CD4-positive, CD25-positive, alpha-beta regulatory T cell (primary cell): ENCODE data around the gene EPB41L4A. TPM values are rescaled to one million over a fixed set of nuclear protein-coding genes. Genes with fewer than 3 reads are reported as not detected.
"Not testable (repeated sequence)": the region's sequence is repeated elsewhere in the genome, so short reads cannot be mapped to it uniquely, and the experiment has no call there.

Experiments
- ATAC-seq, 2 donors: fragments of 150-1000 bp; cut with Tn5 transposase; one replicate each; pipeline ENCODE4 v1.10.0; 2021; ENCODE audit warnings: low read depth in 2 of 2, moderate number of reproducible peaks in 2 of 2, moderate library complexity in 1 of 2
- DNase-seq, 3 donors: peaks; one replicate each; pipeline versions ENCODE4 v3.0.0 to v3.0.0-alpha.2; 2012 to 2022; ENCODE audit warnings: mixed read lengths in 1 of 3
- H3K27ac ChIP-seq: one replicate; pipeline ENCODE4 v1.7.0; 2013; ENCODE audit warnings: mild to moderate bottlenecking, low read length; ENCODE audit not compliant: insufficient read depth, poor library complexity, severe bottlenecking
- H3K27me3 ChIP-seq: one replicate; pipeline ENCODE4 v1.7.0; 2013; ENCODE audit warnings: low read length; ENCODE audit not compliant: control insufficient read depth, insufficient read depth
- H3K36me3 ChIP-seq: one replicate; pipeline ENCODE4 v1.7.0; 2013; ENCODE audit warnings: mild to moderate bottlenecking, low read length, moderate library complexity; ENCODE audit not compliant: control insufficient read depth, insufficient read depth
- H3K4me1 ChIP-seq: 2 replicates; pipeline ENCODE4 v1.7.0; 2013; ENCODE audit warnings: mild to moderate bottlenecking, low read length; ENCODE audit not compliant: insufficient read depth, control insufficient read depth, poor library complexity, severe bottlenecking
- H3K4me3 ChIP-seq: one replicate; pipeline ENCODE4 v1.7.0; 2013; ENCODE audit warnings: low read depth, mild to moderate bottlenecking, low read length, moderate library complexity
- H3K9me3 ChIP-seq, 2 experiments: 1 replicate in 1 of 2; 2 replicates in 1 of 2; pipeline ENCODE4 v1.7.0; 2013; ENCODE audit warnings: low read length in 2 of 2, mild to moderate bottlenecking in 1 of 2, moderate library complexity in 1 of 2; ENCODE audit not compliant: control insufficient read depth in 2 of 2
- H3K27ac Mint-ChIP-seq, 3 donors: one replicate each; pipeline ENCODE4 v1.8.0; 2020 to 2022; ENCODE audit warnings: mild to moderate bottlenecking in 3 of 3, mixed read lengths in 3 of 3, moderate library complexity in 2 of 3
- H3K27me3 Mint-ChIP-seq: one replicate; pipeline ENCODE4 v1.8.0; 2022; ENCODE audit warnings: mild to moderate bottlenecking, mixed read lengths
- H3K36me3 Mint-ChIP-seq: one replicate; pipeline ENCODE4 v1.8.0; 2020; ENCODE audit warnings: mixed read lengths
- H3K4me1 Mint-ChIP-seq, 4 donors: one replicate each; pipeline ENCODE4 v1.8.0; 2020 to 2022; ENCODE audit warnings: mixed read lengths in 4 of 4, mild to moderate bottlenecking in 1 of 4
- H3K4me3 Mint-ChIP-seq, 4 donors: one replicate each; pipeline ENCODE4 v1.8.0; 2020 to 2022; ENCODE audit warnings: mild to moderate bottlenecking in 4 of 4, mixed read lengths in 4 of 4, moderate library complexity in 3 of 4
- H3K9me3 Mint-ChIP-seq, 7 donors: one replicate each; pipeline ENCODE4 v1.8.0; 2020 to 2022; ENCODE audit warnings: mixed read lengths in 7 of 7, mild to moderate bottlenecking in 3 of 7, moderate library complexity in 2 of 7
- polyA plus RNA-seq, 4 donors: library from polyadenylated mRNA; unstranded; fragments of 300-500 nt; fragmentation: Illumina TruSeq; gene quantifications; one replicate each; pipeline ENCODE4 v1.2.3, GENCODE V29; 2021
- total RNA-seq: library from RNA; stranded (reverse); gene quantifications from one replicate; pipeline ENCODE4 v1.2.3, GENCODE V29; 2022

EPB41L4A gene
- total and polyA plus RNA-seq, 5 donors from 2014 or later: 0.09 to 0.38 (median 0.22) TPM; not detected in 1

DNA sequence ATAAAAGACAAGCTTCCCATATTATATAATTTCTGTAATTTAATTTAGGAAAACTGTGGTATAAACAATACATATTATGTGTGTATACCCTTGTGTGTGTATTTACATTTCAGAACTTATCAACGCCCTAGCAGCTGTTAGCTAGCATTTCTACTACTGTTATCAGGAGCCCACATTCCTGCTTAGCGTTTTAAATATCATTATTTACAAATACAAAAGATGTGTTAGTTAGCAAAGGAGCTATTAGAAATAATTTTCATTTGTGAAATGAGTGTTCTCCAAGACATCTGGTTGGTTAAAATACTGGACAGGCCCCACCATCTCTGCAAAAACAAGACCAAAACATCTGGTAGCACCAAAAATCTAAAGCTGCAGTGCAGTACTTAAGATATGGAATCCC is 48.0 kb downstream of the EPB41L4A start:
- Histone ChIP-seq H3K4me3 (no peak overlapping the region), H3K27me3 (no peaks in the 10 kb centered on the region), H3K9me3 (no peaks in the 10 kb centered on the region), H3K4me1 (no peaks in the 10 kb centered on the region), H3K27ac (no peak overlapping the region), H3K36me3 (no peaks in the 10 kb centered on the region)
- Mint-ChIP-seq H3K27me3 (no peaks in the 10 kb centered on the region), H3K27ac (no peak overlapping the region), H3K4me3 (no peak overlapping the region), H3K36me3 (no peaks in the 10 kb centered on the region), H3K9me3 (peaks cover 0 to 3% (median 0%) of the 10 kb centered on the region in 7 donors), H3K4me1 (no peaks in the 10 kb centered on the region)
- ATAC-seq (no peak), DNase-seq (no peak)

DNA sequence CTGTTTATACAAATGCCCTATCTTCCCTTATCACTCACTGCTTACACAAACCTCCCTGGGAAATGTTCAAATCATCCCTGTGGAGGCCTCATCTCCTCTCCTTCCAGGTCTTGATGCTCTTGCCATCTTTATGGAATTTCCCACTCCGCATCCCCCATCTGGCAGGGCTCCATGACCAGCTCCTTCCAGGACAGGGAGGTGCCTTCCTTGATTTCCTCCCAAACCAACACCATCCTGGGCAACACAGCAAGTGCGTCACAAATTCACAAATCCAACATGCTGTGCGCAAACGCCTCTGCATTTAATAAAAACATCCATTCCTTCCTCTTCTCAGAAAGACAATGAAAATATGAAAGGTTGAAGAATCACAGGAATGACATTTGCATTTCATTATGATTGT is 51.7 kb downstream of the EPB41L4A start:
- Histone ChIP-seq H3K4me3 (no peak overlapping the region), H3K9me3 (no peaks in the 10 kb centered on the region), H3K4me1 (no peaks in the 10 kb centered on the region), H3K36me3 (no peaks in the 10 kb centered on the region), H3K27me3 (no peaks in the 10 kb centered on the region), H3K27ac (no peak overlapping the region)
- DNase-seq (no peak), ATAC-seq (no peak)
- no peak overlapping the region for H3K27ac Mint-ChIP-seq
- H3K4me1 Mint-ChIP-seq: no peaks in the 10 kb centered on the region
- no peaks in the 10 kb centered on the region for H3K36me3 Mint-ChIP-seq
- H3K9me3 Mint-ChIP-seq: no peaks in the 10 kb centered on the region
- H3K4me3 Mint-ChIP-seq: no peak overlapping the region
- no peaks in the 10 kb centered on the region for H3K27me3 Mint-ChIP-seq

DNA sequence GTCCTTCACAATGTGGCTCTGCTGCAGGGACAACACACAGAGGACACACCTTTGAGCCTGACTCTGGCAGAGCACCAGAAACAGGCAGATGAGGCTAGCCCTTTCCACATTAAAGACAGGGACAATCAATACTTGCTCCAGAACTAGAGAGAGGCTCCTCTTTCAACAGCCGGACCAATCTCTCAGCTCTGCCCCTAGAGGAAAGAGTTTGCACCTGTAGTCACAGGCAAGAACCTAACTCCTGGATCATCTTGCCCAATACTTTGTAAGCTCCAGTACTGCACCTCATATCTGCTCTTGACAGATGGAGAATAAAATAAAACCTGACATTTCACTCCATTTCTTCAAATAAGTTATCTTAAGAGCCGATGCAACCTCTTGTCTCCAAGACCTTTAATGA is 52.1 kb downstream of the EPB41L4A start:
- Histone ChIP-seq H3K36me3 (no peaks in the 10 kb centered on the region), H3K4me3 (no peak overlapping the region)
- DNase-seq: peak in 1 of 3 donors; percentile 1

DNA sequence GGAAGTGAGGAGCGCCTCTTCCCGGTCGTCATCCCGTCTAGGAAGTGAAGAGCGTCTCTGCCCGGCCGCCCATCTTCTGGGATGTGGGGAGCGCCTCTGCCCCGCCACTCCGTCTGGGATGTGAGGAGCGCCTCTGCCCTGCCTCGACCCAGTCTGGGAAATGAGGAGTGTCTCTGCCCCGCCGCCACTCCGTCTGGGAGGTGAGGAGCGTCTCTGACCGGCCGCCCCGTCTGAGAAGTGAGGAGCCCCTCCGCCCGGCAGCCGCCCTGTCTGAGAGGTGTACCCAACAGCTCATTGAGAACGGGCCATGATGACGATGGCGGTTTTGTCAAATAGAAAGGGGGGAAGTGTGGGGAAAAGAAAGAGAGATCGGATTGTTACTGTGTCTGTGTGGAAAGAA is 58.3 kb downstream of the EPB41L4A start:
- ATAC-seq, H3K36me3 Mint-ChIP-seq, H3K36me3 ChIP-seq, DNase-seq, H3K4me1 ChIP-seq, H3K4me1 Mint-ChIP-seq, H3K9me3 Mint-ChIP-seq, H3K4me3 Mint-ChIP-seq, H3K9me3 ChIP-seq, H3K27me3 ChIP-seq, H3K4me3 ChIP-seq, H3K27me3 Mint-ChIP-seq, H3K27ac Mint-ChIP-seq, H3K27ac ChIP-seq: not testable (repeated sequence)

More for the DNA sequence above, 52.1 kb downstream of the EPB41L4A start:
- Mint-ChIP-seq H3K27ac (no peak overlapping the region), H3K4me1 (no peaks in the 10 kb centered on the region), H3K9me3 (no peaks in the 10 kb centered on the region), H3K36me3 (no peaks in the 10 kb centered on the region), H3K27me3 (no peaks in the 10 kb centered on the region), H3K4me3 (no peak overlapping the region)
- Histone ChIP-seq H3K27ac (no peak overlapping the region), H3K9me3 (no peaks in the 10 kb centered on the region), H3K4me1 (no peaks in the 10 kb centered on the region), H3K27me3 (no peaks in the 10 kb centered on the region)
- no peak for ATAC-seq

DNA sequence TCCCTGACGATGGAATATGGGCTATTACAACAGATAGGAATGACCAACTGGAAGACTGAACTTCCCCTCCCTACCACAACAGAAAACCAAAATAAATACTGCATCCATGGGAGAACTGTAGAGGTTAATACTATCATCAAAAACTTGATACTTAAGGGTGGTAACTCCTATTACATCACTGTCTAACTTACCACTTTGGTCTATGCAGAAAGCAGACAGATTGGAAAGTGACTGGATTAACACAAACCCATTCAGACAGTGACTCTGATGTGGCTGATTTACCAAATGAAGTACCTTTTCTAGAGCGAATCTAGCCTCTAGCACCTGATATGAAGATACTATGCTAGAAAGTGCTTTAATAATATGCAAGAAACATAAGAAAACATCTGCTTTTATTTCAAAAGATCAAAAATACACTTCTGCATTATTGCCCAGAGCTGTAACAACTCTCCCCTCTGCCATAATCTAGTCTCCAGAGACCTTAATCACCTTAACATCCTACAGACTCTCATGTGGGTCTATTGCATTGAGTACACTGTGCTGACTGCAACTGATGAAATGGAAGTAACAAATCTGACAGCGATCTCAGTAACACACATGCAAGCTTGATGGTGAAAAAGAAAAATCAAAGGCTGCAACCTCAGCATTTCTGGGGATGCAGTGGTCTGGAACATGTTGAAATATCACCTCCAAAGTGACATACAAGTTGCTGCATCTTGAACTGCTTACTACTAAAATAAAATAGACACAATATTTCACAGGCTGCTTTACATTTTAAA is 62.7 kb downstream of the EPB41L4A start:
- no peaks in the 10 kb centered on the region for H3K36me3 Mint-ChIP-seq
- no peak overlapping the region for H3K4me3 Mint-ChIP-seq
- no peak for ATAC-seq

DNA sequence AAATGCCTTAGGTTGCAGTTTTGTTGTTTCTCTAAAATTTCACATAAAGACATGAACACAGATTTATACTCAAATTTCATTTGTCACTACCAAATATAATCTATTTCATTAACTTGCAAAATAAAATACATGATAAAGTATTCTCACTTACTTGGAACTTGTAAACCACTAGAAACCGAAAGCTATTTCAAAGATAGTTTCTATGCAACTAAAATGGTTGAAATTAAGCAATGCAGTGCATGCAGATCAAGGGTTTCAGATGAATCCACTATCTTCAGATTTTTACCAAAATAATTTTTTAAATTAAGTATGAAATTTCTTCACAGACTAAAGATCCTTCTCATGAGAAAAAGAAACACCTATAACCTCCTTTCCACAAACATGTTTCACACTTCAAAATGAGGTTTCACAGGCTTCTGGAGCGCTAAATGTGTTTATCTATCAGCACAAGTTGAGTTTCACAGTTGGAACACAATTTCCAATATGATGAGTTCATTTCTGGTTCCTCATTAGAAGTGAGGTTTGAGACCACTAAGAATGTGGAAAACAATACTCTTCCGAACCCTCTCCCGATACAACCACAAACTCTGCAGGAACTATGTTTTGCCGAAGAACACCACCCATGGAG is 63.9 kb downstream of the EPB41L4A start:
- H3K4me3 Mint-ChIP-seq: no peak overlapping the region
- H3K36me3 Mint-ChIP-seq: no peaks in the 10 kb centered on the region
- Histone ChIP-seq H3K9me3 (no peaks in the 10 kb centered on the region), H3K4me1 (no peaks in the 10 kb centered on the region), H3K4me3 (no peak overlapping the region), H3K27ac (no peak overlapping the region), H3K36me3 (no peaks in the 10 kb centered on the region), H3K27me3 (peaks cover 2% of the 10 kb centered on the region)
- no peak for ATAC-seq
- peaks cover 5% of the 10 kb centered on the region for H3K27me3 Mint-ChIP-seq
- H3K4me1 Mint-ChIP-seq: no peaks in the 10 kb centered on the region
- peaks cover 0 to 3% (median 0%) of the 10 kb centered on the region in 7 donors for H3K9me3 Mint-ChIP-seq
- DNase-seq: no peak
- H3K27ac Mint-ChIP-seq: no peak overlapping the region

More for the DNA sequence above, 62.7 kb downstream of the EPB41L4A start:
- no peak for DNase-seq
- no peaks in the 10 kb centered on the region for H3K36me3 ChIP-seq
- H3K27me3 ChIP-seq: peaks cover 2% of the 10 kb centered on the region
- H3K27me3 Mint-ChIP-seq: peaks cover 5% of the 10 kb centered on the region
- no peak overlapping the region for H3K27ac Mint-ChIP-seq
- H3K9me3 Mint-ChIP-seq: peaks cover 0 to 3% (median 0%) of the 10 kb centered on the region in 7 donors
- no peaks in the 10 kb centered on the region for H3K9me3 ChIP-seq
- H3K4me3 ChIP-seq: no peak overlapping the region
- H3K4me1 ChIP-seq: no peaks in the 10 kb centered on the region
- no peaks in the 10 kb centered on the region for H3K4me1 Mint-ChIP-seq
- H3K27ac ChIP-seq: no peak overlapping the region

DNA sequence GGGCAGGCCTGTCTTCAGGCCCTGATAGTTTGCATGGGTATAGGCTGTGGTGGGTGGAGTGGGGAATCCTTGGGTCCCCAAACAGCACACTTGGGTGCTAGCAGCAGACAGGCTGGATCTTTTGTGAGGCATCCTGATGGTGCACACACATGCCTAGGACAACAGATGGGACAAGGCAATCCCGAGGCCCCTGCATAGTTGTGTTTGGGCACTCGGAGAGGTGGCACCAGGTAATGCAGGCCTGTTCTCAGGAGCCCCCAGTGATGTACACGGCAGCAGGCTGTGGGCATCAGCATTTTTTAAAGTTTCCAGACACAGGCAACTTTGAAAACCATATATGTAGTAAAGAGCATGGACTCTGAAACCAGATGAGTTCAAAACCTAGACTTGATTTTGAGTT is 65.4 kb downstream of the EPB41L4A start:
- Histone ChIP-seq H3K27me3 (peaks cover 4% of the 10 kb centered on the region), H3K9me3 (no peaks in the 10 kb centered on the region), H3K36me3 (no peaks in the 10 kb centered on the region), H3K4me1 (no peaks in the 10 kb centered on the region), H3K27ac (no peak overlapping the region), H3K4me3 (no peak overlapping the region)
- no peaks in the 10 kb centered on the region for H3K4me1 Mint-ChIP-seq
- H3K27ac Mint-ChIP-seq: no peak overlapping the region
- H3K4me3 Mint-ChIP-seq: no peak overlapping the region
- H3K9me3 Mint-ChIP-seq: peaks cover 0 to 3% (median 0%) of the 10 kb centered on the region in 7 donors
- no peaks in the 10 kb centered on the region for H3K36me3 Mint-ChIP-seq
- no peak for ATAC-seq
- DNase-seq: no peak
- H3K27me3 Mint-ChIP-seq: peaks cover 5% of the 10 kb centered on the region

DNA sequence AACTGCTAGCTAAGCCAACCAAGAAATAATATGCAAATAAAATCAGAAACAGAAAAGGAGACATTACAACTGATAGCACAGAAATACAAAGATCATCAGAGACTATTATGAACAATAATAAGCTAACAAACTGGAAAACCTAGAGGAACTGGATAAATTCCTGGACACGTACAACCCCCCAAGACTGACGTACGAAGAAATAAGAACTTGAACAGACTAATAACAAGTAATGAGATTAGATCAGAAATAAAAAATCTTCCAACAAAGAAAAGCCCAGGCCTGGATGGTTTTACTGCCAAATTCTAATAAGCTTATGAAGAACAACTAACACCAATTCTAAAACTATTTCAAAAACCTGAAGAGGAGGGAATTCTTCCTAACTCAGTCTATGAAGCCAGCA is 67.9 kb downstream of the EPB41L4A start:
- no peaks in the 10 kb centered on the region for H3K36me3 ChIP-seq
- H3K27me3 Mint-ChIP-seq: peaks cover 5% of the 10 kb centered on the region
- H3K9me3 ChIP-seq: no peaks in the 10 kb centered on the region
- H3K27ac Mint-ChIP-seq: no peak overlapping the region
- DNase-seq (no peak), ATAC-seq (no peak)
- H3K36me3 Mint-ChIP-seq: no peaks in the 10 kb centered on the region
- H3K9me3 Mint-ChIP-seq: peaks cover 0 to 3% (median 0%) of the 10 kb centered on the region in 7 donors
- H3K4me1 Mint-ChIP-seq: no peaks in the 10 kb centered on the region
- H3K4me3 Mint-ChIP-seq: no peak overlapping the region
- H3K27ac ChIP-seq: no peak overlapping the region
- no peaks in the 10 kb centered on the region for H3K4me1 ChIP-seq
- H3K4me3 ChIP-seq: no peak overlapping the region
- H3K27me3 ChIP-seq: peaks cover 4% of the 10 kb centered on the region
